CD4-positive, alpha-beta T cell treated with Interleukin-4 for 4 hours (primary cell): ENCODE data around the gene ASXL3.

Experiments
- DNase-seq: peaks from one replicate; pipeline ENCODE4 v3.0.0-alpha.2; 2020

ASXL3 gene

DNA sequence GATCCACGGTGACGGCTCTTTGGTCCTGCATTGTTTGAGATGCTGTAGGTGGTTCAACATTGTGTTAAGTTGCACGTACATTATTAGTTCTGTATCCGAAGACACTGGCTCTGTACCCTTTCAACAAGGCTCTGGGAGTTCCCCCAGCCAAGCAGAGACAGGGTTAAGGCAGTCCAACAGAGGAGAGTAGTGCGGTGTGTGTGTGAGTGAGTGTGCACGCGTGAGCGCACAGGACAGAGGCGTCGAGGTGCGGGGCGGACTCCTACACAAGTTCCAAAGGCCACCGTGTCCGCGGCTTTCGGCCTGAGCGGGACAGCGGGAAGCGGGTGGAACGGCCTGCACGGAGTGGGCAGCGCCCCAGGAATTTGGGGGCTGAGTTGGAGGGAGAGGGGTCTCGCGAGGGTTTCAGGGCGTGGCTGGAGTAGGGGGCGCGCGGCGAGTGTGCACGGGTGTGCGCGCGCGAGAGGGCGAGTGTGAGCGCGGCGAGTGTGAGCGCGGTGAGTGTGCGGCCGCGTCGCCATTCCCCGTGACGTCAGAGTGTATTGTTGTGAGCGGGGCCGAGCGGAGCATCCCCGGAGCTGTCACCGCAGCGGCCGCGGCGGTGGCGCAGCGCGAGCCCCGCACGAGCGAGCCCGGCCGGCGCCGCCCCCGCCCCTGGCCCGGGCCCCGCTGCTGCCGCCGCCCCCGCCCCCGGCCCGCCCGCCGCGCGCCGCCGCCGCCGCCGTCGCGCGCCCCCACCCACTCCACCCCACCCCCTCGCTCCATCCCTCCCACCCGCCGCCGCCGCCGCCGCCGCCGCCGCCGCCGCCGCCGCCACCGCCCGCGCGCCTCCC, at the start of gene ASXL3:
ASXL3 (plus strand) TSS at position 535 of the 833 bp plus-strand sequence. CDS start 413 bp downstream, outside the sequence.
- DNase-seq = no peak

DNA sequence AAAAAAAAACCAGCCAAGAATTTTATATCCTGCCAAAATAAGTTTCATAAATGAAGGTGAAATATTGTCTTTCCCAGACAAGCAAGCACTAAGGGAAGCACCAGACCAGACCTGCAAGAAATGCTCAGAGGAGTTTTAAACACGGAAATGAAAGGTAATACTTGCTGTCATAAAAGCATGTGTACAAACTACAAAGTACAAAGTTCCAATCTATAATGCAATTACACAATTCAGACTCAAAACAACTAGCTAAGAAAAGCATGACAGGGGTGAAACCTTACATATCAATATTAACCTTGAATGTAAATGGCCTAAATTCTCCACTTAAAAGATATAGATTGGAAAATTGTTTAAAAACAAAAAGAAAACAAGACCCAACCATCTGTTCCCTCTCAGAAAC, 45.0 kb upstream of the ASXL3 start:
- DNase-seq = no peak

DNA sequence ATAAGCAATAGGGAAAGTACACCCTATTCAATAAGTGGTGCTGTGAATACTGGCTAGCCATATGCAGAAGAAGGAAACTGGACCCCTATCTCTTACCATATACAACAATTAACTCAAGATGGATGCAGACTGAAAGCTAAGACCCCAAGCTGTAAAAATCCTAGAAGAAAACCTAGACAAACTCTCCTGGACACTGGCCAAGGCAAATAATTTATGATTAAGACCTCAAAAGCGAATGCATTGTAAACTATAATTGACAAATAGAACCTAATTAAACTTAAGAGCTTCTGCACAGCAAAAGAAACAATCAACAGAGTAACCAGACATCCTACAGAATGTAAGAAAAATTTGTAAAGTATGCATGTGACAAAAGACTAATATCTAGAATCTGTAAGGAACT, 41.1 kb upstream of the ASXL3 start:
- DNase-seq = no peak

DNA sequence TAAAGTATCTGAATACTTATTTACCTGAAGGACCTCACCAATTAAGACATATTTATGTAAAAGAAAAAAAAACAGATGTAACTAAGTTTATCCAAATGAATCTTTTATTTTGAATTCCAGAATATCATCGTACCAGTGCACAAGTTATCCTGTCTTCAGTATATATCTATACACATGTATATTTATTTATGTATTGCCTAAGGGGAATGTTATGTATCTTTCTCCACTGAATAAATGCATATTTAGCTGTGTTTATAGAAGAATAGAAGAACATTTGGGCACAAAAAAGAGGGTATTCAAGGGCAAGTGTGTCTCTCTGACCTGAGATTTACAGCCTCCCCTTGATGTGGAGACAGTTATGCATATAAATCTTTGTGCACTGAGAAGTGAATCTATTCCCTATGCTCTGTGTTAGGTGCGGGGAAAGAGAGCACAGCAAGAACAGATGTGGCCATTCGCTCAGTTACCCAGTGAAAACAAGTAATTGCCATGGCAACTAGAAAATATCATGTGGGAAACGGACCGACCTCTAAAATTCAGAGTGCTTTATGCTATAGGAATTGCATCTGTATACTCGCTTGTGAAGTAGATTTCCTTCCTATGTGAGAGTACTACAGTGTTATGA, 39.5 kb upstream of the ASXL3 start:
- DNase-seq = no peak

DNA sequence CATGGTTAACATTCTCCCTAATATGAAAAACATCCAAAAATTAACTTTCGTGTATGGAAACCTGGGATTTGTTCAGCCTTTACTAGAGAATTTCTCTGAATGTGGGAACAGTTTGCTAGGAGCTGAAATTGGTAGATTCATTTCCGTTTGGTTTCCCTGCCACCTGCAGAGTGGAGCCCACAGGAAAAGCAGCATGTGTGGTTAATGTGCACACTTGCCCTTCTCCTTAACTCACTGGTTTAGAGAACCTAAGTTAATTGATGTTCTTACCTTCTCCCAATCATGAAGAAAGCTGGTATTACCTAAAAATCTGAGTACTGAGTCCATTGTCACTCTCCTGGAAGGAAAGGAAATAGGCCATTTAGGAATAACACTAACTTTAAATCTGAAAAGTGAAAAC, 37.6 kb upstream of the ASXL3 start:
- DNase-seq = no peak

DNA sequence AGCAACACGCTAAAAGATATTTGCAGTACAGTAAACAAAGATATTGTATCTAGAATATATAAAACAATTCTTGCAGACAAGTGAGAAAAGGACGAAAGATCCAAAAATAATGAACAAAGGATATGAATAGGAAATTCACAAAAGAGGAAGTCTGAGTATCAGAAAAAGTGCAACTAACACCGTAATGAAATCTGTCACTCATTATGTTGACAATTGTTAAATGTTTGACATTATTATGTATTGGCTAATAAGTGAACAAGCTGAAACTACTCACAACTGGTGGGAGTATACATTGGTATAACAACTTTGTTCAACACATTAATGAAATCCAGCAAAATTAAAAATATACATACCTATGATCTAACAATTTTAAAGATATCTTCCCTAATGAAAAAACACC, 36.7 kb upstream of the ASXL3 start:
- no peak for DNase-seq

DNA sequence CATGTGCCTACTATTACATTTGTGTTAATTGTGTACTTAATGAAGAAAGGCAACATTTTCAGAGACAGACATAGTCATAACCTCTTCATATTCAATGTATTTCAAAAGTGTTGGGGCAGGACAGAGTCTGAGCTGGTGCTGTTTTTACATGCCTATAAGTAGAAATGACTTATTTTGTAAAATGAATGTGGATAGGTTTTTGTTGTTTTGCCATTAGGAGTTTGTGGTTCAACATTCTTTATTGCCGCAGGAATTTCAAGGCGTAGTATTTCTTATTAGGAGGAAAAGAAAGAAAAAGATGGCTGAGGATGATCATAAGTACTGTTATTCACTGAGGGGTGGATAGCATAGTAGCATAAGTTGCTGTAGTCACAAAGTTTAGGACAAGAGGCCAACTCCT, 21.2 kb upstream of the ASXL3 start:
- no peak for DNase-seq

DNA sequence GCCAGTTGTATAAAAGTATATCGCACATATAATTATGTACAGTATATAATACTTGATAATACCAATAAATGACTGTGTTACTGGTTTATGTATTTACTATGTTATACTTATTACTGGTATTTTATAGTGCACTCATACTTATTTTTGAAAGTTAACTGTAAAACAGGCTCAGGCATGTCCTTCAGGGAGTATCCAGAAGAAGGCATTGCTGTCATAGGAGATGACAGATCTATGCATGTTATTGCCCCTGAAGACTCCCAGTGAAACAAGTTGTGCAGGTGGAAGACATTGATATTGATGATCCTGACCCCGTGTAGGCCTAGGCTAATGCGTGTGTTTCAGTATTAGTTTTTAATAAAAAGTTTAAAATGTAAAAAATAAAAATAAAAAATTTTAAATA, 20.3 kb upstream of the ASXL3 start:
- no peak for DNase-seq

DNA sequence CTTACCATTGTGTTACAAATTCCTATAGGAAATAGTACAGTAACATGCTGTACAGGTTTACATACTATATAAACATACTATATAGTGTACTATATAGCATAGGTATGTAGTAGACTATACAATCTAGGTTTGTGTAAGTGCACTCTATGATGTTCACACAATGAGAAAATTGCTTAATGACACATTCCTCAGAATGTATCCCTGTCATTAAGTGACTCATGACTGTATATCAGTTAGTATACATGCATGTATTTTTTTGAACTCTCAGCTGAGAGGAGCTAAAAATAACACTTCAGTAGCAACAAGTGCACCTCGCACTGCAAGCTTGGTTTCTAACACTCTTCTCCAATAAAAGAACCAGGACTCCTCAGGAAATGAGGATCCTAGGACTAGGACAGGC, 19.5 kb upstream of the ASXL3 start:
- DNase-seq = no peak

DNA sequence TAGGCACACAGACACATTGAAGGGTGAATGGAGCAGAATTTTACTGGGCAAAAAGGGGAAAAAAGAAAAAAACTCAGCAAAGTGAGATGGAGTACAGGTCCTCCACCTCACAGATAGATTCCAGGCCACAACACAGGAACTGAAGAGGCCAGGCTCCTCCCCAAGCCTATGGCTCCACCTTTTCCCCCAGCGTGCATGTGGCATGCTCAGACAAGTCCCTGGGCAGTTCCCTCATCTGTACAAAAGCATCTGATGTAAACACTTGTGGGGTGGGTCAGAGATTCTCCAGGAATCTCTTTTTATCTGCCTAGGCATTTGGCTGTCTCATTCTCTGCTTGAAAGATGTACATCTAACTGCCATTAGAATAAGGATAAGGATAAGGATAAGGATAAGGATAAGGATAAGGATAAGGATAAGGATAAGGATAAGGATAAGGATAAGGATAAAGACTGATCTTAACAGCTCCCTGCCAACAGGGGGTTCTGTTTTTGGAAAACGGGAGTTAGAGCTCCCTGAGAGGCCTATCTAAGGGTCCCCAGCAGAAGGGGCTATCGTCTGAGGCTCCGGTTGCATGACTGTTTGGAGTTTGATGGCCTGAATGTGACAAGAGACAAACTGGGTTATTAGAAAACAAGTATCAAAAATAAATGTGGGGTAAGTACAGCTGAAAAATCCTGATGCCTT, 17.2 kb upstream of the ASXL3 start:
- DNase-seq = no peak

DNA sequence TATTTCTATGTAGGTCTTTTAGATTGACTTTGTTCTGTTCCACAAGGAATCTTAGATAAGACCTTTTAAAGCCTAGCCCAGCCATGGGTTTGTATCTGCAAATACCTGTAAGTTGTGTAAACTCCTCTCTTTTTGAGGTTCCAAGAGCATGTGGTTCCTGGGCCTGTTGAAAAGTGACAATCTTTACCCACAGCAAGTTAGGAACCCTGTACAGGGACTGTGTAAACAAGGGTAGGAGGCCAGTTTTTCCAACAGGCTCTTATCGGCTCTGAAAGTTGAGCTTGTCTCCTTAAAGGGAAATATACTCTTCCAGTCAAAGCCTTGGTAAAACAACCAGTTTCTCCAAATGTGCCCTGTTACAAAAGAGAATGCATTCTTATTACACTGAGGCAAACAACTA, 15.3 kb upstream of the ASXL3 start:
- DNase-seq = no peak

DNA sequence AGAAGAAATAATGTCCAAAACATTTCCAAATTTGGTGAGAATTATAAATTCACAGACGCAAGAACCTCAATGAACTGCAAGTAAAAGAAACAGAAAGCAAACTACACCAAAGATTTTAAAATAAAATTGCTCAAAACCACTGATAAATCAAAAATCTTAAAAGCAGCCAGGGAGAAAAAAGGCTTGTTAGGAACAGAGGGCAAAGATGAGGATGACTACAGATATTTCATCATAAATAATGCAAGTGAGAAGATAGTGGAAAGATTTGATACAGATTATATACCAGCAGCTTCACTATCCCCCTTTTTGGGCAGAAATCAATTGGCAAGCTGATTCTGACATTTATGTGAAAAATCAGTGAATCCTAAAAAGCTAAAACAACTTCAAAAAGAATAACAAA, 10.3 kb upstream of the ASXL3 start:
- DNase-seq = no peak

DNA sequence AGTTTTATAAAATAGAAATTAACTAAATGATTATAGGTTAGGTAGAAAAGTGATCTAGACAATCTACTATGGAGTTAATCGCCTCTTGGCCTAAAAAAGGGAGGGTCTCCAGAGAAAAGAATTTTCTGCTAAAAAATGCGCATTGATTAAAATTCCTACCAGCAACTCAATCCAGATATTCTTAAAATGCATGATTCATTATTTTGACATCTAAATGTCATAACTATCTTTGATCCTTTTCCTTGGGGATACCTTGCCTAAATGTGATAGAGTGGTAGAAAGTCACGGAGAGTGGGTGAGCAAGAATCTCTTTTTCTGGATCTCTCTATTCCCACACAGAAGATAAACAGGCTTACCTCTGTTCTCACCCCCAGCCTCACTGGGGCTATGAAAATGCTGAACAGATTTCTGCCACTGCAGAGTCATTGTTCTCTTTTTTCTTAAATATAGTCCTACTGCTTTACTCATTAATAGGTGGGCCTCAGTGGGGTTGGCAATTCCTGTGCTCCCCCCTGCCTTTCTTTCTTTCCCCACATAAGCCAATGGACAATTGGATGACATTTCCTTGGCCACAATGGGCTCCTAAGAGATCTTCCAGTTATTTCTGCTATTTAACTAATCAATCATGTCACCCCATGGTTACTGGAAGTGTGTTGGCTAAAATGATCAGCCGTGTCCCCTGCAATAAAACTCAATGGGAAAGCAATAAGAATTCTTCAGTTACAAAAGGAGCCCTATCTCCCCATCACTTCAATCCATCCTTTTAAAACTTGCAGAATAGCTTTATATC, 5.8 kb upstream of the ASXL3 start:
- DNase-seq = no peak

DNA sequence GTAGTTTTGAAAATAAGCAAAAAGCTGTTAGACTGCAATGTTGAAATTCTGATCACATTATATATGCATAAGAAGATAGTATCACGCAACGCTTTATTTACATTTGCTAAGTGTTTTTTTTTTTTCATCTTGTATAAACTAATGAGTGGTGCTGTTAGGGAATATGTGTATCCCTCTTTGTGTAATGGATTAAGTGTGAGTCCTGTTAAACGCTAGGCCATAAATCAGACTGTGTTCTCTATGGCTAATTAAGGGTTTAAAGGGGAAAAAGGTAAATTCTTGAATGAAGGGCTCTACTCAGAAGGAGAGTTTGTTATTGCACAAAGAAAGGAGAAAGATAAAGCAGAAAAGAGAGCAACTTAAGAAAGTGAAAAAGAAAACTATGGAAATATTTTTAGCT, 4.8 kb upstream of the ASXL3 start:
- no peak for DNase-seq

DNA sequence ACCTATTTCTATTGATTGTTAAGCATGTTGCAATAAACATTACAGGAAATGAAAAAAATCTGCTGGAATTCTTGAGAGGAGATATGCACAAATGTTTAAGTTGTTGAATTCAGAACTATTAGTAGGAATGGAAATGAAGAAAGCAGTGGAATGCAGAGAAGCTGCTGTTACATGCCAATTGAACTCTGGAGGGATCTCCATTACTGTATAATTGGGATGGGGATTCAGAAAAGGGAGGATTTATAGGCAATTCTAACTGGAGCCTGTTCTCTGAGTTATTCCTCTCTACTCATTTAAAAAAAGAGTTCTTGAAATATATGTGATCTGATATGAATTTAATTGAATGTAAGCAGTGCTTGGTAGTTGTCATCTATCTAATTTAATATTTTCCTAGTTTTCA, 2.6 kb upstream of the ASXL3 start:
- no peak for DNase-seq

DNA sequence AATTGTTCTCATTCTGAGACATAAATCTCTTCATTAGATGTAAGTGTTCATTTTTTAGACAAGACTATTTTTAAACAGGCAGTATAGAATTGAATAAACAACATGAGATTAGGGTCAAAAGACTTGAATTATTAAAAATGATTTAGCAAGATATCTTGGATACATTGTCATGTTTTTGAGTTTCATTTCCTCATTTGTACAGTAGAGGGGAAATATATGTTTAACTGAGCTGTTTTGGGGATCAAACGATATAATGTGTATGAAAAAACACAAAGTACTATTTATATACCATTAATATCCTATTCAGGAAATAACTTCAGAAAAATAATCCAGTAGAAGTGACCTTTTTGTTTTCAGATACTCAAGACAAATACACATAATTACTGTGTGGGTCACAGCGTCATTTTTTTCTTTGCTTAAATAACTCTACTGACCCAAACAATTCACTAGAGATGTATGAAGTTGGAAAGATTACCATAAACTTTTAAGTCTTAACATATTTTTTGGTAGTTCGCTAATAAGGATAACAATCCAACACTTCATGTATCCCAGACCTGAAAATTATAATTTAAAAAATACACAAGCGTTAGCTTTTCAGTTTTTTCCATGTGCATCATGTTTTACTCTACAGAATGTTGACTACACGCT, 896 bp upstream of the ASXL3 start:
- DNase-seq = no peak

DNA sequence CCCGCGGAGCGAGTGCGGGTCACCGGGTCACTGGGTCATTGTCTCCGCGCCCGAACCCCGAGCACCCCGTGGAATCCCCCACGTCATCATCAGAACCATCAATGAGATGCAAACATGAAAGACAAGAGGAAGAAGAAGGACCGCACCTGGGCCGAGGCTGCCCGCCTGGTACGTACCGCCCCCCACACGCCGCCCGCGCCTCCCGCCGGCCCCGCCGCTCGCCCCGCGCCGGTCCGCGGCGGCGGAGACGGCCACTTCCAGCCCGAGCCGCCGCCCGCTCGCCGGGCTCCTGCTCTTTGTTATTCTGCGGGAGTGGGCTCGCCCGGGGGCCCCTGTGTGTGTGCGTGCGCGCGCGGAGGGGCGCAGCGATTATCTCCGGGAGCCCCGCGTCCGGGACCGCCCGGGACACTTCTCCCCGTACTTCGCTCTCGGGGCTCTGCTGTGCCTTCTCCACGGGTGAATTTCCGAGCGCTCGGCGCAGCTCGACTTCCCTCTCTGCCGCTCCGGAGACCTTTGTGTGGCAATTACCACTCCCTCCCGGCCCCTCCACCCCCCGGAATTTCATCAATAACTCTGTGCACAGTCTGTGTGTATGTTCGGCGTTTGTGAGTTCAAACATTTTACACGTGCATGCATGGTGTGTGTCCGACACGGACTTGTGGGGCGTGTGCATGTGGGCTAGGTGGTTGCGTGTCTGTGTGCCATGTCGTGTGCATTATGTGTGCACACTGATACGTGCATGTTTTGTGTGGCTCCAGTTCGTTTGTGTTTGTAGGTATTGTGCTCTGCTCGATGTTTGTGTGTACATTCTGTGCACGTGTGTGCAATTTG, 714 bp downstream of the ASXL3 start:
- no peak for DNase-seq

DNA sequence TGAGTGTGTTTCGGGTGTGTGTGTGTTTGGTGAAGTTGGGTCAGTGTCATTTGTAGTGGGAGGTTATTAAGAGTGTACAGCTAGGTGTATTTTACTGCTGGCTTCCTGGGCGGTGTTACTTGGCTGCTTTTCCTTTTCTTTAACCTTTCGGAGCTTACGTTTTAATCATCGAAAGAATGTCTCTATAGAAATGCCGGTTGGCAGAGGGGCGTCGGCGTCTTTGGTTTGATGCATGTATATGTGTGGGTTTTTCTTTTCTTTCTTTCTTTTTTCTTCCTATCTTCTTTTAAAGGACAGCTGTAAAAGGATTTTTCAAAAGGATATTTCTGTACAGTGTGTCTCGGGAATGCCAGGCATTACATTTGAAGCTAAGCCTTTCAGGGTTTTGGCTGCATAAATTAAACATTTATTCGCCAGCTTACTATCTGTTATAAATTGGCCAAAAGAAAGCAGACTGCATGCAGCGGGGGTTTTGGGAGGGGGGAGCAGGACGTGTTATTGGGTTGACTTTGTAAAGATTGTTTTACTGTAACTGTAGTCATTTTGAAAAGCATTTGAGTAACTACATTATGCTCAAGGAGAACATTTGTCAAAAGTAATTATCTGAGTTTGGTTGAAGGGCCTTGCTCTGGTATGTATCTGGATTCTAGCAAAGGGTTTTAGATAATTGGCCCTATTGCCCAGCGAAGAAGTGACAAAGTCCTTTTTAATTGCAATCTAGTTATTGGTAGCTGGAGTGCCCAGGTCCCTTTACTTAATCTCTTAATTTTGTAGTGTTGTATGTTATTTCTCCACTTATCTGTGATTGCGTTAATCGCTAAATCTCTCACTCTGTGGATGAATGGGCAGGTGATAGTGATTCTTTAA, 1.6 kb downstream of the ASXL3 start:
- no peak for DNase-seq

DNA sequence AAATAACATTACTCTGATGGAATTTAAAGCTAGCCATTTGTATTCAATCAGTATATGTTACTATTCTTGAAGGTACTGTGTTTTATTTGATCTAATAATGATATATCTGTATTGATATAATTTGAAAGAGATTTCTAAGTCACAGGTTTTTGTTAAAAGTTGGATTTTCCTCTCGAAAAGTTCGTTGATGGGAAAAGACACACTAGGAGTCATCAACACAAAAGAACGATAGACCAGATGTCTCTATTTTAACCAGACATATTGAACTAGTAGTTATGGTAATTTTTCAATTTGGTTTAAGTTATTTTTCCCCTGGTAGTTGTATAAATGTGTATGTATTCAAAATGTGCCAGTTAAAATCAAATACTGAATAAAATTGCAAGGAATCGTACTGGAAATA, 2.5 kb downstream of the ASXL3 start:
- DNase-seq = no peak

DNA sequence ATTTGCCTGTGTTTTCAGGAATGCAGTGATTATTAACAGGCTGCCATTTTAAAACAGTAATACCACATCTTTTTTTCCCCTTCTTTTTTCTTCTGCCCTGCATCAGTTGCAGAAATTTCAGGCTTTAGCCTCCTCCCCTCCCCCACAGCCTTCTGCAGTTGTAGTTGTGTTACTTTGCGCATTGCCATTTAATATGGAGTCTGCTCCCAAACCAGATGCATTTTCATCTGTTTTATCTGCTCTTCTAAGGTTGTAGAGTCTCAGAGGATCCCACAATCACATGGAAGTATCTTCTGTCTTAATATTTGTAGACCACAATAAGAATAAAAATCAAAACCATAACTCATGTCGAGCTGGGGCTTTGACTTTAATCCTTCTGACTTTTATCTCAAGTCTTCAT, 3.8 kb downstream of the ASXL3 start:
- DNase-seq = no peak

DNA sequence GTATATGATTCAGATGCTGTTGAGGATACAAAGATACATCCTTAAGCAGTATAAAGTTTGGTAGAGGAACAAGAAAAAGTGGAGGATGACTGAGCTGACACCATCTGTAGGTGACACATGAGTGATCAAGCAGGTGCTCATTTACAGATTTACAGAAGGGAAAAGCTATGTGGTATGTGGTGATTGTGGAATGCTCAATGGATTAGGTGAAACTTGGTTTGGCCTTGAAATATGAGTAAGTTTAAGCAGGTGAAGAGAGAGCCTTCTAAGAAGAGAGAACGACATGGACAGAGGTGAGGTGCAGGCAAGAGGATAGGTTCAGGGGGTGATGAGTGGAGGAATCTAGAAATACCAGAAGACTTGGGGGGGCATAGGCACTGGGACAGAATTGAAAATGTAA, 5.9 kb downstream of the ASXL3 start:
- no peak for DNase-seq
